Tongue (tissue), 2 donors: ENCODE results near the gene TOP2A. TPM values are rescaled to one million over a fixed set of nuclear protein-coding genes. Genes with fewer than 3 reads are reported as not detected.
"Not testable (repeated sequence)": the region's sequence is repeated elsewhere in the genome, so short reads cannot be mapped to it uniquely, and the experiment has no call there.

Experiments used
- DNase-seq: peaks from one replicate; pipeline ENCODE4 v3.0.0-alpha.2; 2015
- total RNA-seq: library from RNA; depleted of rRNA; stranded (reverse); fragments of >200 nt; gene quantifications from one replicate; pipeline ENCODE4 v1.2.3, GENCODE V29; 2014

The TOP2A gene
- total RNA-seq, 1 donor from 2014 or later, result 55.3 TPM

- no peak for DNase-seq
Observed at GRCh38 chr17:40430272-40431230, 12.9 kb upstream of the TOP2A start.

GRCh38 chr17:40427002-40427491, 9.4 kb upstream of the TOP2A start:
- DNase-seq, result no peak

- DNase-seq, result no peak
Observed at GRCh38 chr17:40425741-40426140, 8.0 kb upstream of the TOP2A start.

- DNase-seq, result peak; percentile 37
Observed at GRCh38 chr17:40422990-40423633, 5.4 kb upstream of the TOP2A start.

- no peak for DNase-seq
Observed at GRCh38 chr17:40419559-40420331, 2.0 kb upstream of the TOP2A start.

- no peak for DNase-seq
Observed at GRCh38 chr17:40418428-40418706, 671 bp upstream of the TOP2A start.

- DNase-seq, result peak; percentile 25
Observed at GRCh38 chr17:40417258-40417608, 463 bp downstream of the TOP2A start.

GRCh38 chr17:40416671-40417070, 1.0 kb downstream of the TOP2A start:
- DNase-seq, result no peak

- DNase-seq, result peak; percentile 56
Observed at GRCh38 chr17:40415390-40415789, 2.3 kb downstream of the TOP2A start.

GRCh38 chr17:40414312-40414711, 3.4 kb downstream of the TOP2A start:
- DNase-seq, result not testable (repeated sequence)

GRCh38 chr17:40412880-40413279, 4.8 kb downstream of the TOP2A start:
- no peak for DNase-seq

GRCh38 chr17:40411821-40412220, 5.9 kb downstream of the TOP2A start:
- DNase-seq, result no peak

GRCh38 chr17:40410082-40410481, 7.6 kb downstream of the TOP2A start:
- DNase-seq, result no peak

GRCh38 chr17:40409540-40409939, 8.2 kb downstream of the TOP2A start:
- not testable (repeated sequence) for DNase-seq

GRCh38 chr17:40407460-40407859, 10.2 kb downstream of the TOP2A start:
- DNase-seq, result no peak

- DNase-seq, result no peak
Observed at GRCh38 chr17:40404003-40404402, 13.7 kb downstream of the TOP2A start.

- no peak for DNase-seq
Observed at GRCh38 chr17:40402668-40403067, 15.0 kb downstream of the TOP2A start.

- peak; percentile 78 for DNase-seq
Observed at GRCh38 chr17:40399185-40399584, 18.5 kb downstream of the TOP2A start.

- not testable (repeated sequence) for DNase-seq
Observed at GRCh38 chr17:40386555-40386954, 31.1 kb downstream of the TOP2A start.

GRCh38 chr17:40382251-40382650, 35.4 kb downstream of the TOP2A start:
- DNase-seq, result no peak

GRCh38 chr17:40378966-40379365, 38.7 kb downstream of the TOP2A start:
- no peak for DNase-seq

GRCh38 chr17:40377832-40378231, 39.9 kb downstream of the TOP2A start:
- no peak for DNase-seq

GRCh38 chr17:40376541-40376940, 41.2 kb downstream of the TOP2A start:
- not testable (repeated sequence) for DNase-seq
